Activated CD8-positive, alpha-beta memory T cell treated with anti-CD3 and anti-CD28 coated beads, Interleukin-2, amount 50 U/mL, for 48 hours (primary cell): ENCODE results near the gene C2orf76.
"Not testable (repeated sequence)": the region's sequence is repeated elsewhere in the genome, so short reads cannot be mapped to it uniquely, and the experiment has no call there.

Source experiments
- DNase-seq: peaks from one replicate; pipeline ENCODE4 v3.0.0-alpha.2; 2020

C2orf76 gene

GRCh38 chr2:119366649-119367471 lies at the start of gene C2orf76, which contains the start of gene DBI:
C2orf76 (minus strand) TSS chr2:119366834; CDS start chr2:119339959, 26,875 bp downstream.
DBI (plus strand) TSS chr2:119366977; CDS start chr2:119367052, 75 bp downstream.
- DNase-seq: peak; percentile 94

DNA sequence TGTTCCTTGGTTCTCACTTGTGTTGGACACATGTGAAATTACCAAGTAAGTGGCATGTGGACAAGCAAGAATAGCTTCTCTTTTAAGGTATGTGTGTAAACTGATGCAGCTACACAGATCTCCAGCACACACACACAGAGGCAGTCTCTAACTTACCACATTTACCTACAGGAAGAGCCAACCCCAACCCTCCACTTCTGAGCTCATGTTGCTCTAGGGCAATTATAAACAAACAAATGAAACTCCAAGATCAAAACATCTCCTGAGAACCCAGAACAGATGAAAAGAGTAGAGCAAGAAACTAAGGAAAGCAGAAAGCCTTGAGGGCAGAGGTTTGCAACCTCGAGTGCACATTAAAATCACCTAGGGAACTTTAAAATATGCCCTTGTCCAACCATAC lies 49.0 kb upstream of the C2orf76 start:
- DNase-seq: no peak

- no peak for DNase-seq
These were observed 48.3 kb upstream of the C2orf76 start for GRCh38 chr2:119414894-119415293.

DNA sequence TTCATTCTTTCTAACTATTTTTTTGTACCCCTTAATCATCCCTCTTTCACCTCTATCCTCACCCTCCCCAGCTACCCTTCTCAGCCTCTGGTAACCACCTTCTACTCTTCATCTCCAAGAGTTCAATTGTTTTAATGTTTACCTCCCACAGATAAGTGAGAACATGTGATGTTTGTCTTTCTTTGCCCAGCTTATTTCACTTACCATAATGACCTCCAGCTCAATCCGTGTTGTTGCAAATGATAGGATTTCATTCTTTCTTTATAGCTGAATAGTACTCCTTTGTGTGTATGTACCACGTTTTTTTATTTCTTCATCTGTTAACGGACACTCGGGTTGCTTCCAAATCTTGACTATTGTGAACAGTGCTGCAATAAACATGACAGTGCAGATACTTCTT lies 42.9 kb upstream of the C2orf76 start:
- DNase-seq: no peak

DNA sequence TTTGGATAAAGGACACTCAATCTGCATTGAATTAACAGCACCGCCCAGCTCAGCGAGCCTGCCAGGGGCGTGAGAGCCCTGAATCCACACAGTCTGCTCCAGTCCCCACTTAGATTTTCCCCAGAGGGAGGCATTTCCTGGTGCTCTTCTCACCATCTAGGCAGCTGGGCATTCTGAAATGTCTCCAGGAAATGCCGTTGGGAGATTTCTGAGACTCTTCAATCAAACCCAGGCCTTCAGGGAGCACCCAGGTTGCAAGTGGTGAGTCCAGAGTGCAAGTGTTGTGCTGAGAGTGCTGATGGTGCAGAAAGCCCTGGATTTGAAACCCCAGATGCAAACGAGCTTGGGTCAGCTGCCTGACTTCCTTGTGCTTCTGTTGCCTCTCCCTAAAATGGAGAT lies 41.6 kb upstream of the C2orf76 start:
- DNase-seq: no peak

DNA sequence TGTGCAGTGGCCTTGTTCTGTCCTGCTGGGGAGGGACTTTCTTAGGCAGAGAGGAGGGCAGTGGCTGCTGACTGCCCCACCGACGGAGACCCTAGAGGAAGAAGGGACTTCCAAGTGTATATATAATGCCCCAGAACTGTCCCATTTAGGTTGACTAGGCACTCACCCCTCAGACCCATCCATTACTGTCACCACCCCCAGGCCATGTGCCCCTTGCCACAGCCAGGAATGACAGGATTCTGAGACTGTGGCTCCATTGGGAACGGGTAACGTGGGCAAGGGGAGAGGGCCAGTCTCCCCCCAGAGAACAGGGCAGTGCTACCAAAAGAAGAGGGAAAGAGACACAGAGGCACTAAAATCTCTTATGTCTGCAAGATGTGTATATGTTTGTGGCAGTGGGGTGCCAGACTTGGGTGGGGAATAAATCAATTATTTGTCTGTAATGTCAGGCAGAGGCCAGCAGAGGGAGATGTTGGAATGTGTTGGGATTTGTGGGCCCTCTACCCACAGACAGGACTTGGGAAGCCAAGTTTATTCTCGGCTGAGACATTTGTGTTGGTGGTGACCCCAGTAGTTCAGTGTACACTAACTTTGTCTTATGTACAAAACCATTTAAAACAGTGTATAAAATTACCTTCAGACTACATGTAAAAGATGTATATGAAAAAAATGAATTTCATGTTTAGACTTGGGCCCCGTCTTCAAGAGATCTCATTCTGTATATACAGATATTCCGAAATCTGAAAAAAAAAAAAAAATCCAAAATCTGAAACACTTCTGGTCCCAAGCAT lies 41.0 kb upstream of the C2orf76 start:
- DNase-seq: peak; percentile 56

DNA sequence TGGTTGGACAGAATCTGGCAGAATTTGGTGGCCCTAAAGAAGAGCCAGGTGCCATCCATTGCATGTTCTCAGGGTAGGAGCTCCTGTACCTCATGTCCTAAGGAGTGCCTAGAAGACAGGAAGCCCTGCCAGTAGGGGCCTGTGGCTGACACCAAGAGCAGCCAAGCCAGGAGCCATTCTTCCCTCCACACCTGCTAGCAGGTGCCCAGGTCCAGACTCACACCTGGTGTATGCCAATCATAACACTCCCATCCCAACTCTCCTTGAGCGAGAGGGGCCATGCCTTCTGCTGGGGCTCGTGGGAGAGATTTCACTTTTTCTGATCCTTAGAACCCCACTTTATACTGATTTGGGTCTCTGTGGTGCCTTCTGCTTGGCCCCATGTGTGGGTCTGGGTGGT lies 38.5 kb upstream of the C2orf76 start:
- no peak for DNase-seq

GRCh38 chr2:119403618-119404017 lies 37.0 kb upstream of the C2orf76 start:
- not testable (repeated sequence) for DNase-seq

DNA sequence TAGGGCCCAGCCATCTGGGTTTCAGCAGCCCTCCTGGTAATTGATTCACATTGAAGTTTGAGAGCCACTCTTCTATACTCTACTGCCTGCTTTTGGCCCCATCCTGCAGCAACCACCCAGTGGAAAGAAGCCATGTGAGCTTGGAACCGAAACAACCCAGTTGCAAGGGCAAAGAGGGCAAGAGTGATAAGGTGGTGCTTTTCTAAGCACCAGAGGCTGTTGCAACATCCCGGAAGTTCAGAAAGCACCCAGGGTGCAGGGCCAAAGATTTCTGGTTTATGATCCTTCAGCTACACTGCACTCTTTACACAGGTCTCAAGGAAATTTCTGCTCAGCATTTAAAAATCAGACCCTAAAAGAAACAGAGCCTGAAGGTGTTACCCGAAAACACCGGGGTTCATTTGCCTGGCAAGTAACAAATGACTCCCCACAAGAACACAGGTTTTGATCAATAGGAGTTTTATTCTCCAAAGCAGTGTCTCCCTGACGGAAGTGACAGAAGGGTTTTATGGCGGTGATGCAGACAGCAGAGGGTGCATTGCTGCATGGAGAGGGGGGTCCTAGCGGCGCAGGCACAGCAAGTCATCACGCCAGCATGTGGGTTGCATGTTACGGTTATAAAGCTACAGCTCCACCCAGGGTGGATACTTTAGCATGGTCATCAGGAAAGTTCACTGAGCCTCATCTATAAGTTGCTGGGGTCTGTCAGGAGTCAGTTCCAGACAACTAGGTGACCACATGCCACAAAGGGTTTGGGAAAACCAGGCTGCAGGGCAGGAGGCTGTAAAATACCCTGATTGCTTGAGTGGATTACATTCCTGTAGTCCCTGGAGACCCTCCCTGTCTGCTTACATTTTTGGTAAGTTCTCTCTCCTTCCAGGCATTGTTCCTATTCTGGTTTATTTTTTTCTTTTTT lies 36.3 kb upstream of the C2orf76 start:
- no peak for DNase-seq

- no peak for DNase-seq
These were observed 35.5 kb upstream of the C2orf76 start for GRCh38 chr2:119402106-119402505.

GRCh38 chr2:119397196-119397595 lies 30.6 kb upstream of the C2orf76 start:
- no peak for DNase-seq

DNA sequence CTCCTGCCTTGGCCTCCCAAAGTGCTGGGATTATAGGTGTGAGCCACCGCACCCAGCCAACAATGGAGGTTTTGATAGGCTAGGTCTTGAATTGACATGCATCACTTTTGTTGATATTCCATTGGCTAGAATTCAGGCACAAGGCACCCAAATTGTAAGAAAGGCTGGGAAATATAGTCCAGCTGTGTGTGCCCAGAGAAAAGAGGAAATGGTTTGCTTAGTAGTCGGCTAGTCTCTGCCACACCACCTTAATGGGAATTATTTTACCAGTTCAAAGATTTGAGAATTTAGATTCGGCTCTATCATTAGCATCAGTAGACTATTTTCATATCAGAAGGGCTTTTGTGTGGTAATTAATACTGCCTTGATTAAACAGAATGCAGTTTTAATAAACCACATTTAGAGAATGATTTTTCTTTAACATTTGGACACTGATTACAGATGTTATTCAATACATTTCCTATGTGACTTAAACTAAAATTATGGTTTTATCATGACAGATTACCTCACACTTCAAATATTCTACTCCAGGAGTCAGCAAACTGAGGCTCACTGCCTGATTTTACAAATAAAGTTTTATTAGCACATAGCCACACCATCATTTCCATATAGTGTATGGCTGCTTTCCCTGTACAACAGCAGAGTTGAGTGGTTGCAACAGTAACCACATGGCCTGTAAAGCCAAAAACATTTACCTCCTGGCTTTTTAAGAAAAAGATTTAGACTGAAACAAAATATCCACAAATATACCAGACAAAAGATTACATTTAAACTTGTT lies 27.5 kb upstream of the C2orf76 start:
- no peak for DNase-seq

DNA sequence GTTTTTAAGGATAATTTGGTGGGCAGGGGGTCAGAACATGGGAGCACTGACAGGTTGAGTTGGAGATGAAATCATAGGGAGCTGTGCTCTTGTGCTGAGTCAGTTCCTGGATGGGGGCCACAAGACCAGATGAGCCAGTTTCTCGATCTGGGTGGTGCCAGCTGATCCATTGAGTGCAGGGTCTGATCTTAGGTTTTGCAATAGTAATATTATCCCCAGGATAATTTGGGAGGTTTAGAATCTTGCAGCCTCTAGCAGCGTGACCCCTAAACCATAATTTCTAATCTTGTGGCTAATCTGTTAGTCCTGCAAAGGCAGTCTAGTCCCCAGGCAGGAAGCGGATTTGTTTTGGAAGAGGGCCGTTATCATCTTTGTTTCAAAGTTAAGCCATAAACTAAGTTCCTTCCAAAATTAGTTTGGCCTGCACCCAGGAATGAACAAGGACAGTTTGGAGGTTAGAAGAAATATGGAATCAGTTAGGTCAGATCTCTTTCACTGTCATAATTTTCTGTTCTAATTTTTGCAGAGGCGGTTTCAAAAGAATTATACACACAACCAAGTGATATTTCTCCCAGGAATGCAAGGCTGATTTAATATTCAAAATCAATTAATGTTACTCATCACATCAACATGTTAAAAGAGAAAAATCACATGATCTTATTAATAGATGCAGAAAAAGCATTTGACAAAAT lies 23.1 kb upstream of the C2orf76 start:
- no peak for DNase-seq

GRCh38 chr2:119387381-119388129 lies 20.9 kb upstream of the C2orf76 start:
- DNase-seq: no peak

GRCh38 chr2:119385466-119385865 lies 18.8 kb upstream of the C2orf76 start:
- DNase-seq: no peak

- no peak for DNase-seq
These were observed 18.3 kb upstream of the C2orf76 start for GRCh38 chr2:119384971-119385370.

GRCh38 chr2:119383410-119384140 lies 16.9 kb upstream of the C2orf76 start:
- DNase-seq: no peak

GRCh38 chr2:119378566-119378965 lies 11.9 kb upstream of the C2orf76 start:
- DNase-seq: no peak

- no peak for DNase-seq
These were observed 11.3 kb upstream of the C2orf76 start for GRCh38 chr2:119377993-119378345.
